Measurements from ENCODE around the gene MYCBP2. TPM values are rescaled to one million over a fixed set of nuclear protein-coding genes. Genes with fewer than 3 reads are reported as not detected.

Gene MYCBP2
- total and polyA plus RNA-seq, 4 donors, result 12.1 to 86.4 (median 30.0) TPM

DNA sequence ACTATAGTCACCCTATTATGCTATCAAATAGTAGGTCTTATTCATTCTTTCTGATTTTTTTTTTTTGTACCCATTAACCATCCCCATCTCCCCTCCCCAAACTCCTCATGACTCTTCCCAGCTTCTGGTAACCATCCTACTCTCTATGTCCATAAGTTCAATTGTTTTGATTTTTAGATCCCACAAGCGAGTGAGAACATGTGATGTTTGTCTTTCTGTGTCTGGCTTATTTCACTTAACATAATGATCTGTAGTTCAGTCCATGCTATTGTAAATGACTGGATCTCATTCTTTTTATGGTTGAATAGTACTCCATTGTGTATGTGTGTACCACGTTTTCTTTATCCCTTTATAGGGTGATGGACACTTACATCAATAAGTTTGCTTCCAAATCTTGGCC is 4.5 kb upstream of the MYCBP2 start:
- WGBS, result 95% methylated on average over 2 of the region's 2 CpGs
- Histone ChIP-seq H3K9ac (ENCODE audit: low read depth in 1 of 2, low read length in 2 of 2) (no peak overlapping the region), H3K27me3 (ENCODE audit: control insufficient read depth in 4 of 4, insufficient read depth in 4 of 4, low read length in 3 of 4) (no peaks in the 10 kb centered on the region), H3K4me1 (ENCODE audit: control insufficient read depth in 4 of 4, insufficient read depth in 4 of 4, low read length in 3 of 4) (peaks cover 0 to 24% (median 22%) of the 10 kb centered on the region in 4 donors), H3K4me3 (ENCODE audit: low read depth in 1 of 3, low read length in 3 of 3) (no peak overlapping the region), H3K36me3 (ENCODE audit: control insufficient read depth in 4 of 4, insufficient read depth in 3 of 4, low read depth in 1 of 4, low read length in 3 of 4) (no peaks in the 10 kb centered on the region), H3K27ac (ENCODE audit: low read depth in 1 of 2, low read length in 2 of 2) (no peak overlapping the region), H3K9me3 (ENCODE audit: control insufficient read depth in 4 of 4, low read length in 3 of 4) (no peaks in the 10 kb centered on the region)
- DNase-seq (ENCODE audit: low spot score), result no peak
- TF ChIP-seq NR2F2 (IDR thresholded peaks at IDR 0.05) (no peak), HNF4G (IDR thresholded peaks at IDR 0.05) (no peak), SP1 (IDR thresholded peaks at IDR 0.05) (no peak), JUND (IDR thresholded peaks at IDR 0.05) (no peak), RXRA (IDR thresholded peaks at IDR 0.05) (no peak), FOXA1 (IDR thresholded peaks at IDR 0.05) (no peak), FOXA2 (IDR thresholded peaks at IDR 0.05) (no peak), YY1 (IDR thresholded peaks at IDR 0.05) (no peak), HNF4A (conservative IDR thresholded peaks at IDR 0.05) (no peak), RAD21 (IDR thresholded peaks at IDR 0.05) (no peak), GABPA (IDR thresholded peaks at IDR 0.05 in 1 of 2, conservative IDR thresholded peaks at IDR 0.05 in 1 of 2) (no peak), EGR1 (IDR thresholded peaks at IDR 0.05; ENCODE audit: low read depth in 2 of 2) (no peak), TAF1 (conservative IDR thresholded peaks at IDR 0.05) (no peak)
- TF ChIP-seq, protein P1, sequence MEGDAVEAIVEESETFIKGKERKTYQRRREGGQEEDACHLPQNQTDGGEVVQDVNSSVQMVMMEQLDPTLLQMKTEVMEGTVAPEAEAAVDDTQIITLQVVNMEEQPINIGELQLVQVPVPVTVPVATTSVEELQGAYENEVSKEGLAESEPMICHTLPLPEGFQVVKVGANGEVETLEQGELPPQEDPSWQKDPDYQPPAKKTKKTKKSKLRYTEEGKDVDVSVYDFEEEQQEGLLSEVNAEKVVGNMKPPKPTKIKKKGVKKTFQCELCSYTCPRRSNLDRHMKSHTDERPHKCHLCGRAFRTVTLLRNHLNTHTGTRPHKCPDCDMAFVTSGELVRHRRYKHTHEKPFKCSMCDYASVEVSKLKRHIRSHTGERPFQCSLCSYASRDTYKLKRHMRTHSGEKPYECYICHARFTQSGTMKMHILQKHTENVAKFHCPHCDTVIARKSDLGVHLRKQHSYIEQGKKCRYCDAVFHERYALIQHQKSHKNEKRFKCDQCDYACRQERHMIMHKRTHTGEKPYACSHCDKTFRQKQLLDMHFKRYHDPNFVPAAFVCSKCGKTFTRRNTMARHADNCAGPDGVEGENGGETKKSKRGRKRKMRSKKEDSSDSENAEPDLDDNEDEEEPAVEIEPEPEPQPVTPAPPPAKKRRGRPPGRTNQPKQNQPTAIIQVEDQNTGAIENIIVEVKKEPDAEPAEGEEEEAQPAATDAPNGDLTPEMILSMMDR (IDR thresholded peaks at IDR 0.05; ENCODE audit: low read depth, low read length, missing input control), result no peak
- TF ChIP-seq, protein P2, sequence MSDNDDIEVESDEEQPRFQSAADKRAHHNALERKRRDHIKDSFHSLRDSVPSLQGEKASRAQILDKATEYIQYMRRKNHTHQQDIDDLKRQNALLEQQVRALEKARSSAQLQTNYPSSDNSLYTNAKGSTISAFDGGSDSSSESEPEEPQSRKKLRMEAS (IDR thresholded peaks at IDR 0.05), result no peak
- TF ChIP-seq, protein P3, sequence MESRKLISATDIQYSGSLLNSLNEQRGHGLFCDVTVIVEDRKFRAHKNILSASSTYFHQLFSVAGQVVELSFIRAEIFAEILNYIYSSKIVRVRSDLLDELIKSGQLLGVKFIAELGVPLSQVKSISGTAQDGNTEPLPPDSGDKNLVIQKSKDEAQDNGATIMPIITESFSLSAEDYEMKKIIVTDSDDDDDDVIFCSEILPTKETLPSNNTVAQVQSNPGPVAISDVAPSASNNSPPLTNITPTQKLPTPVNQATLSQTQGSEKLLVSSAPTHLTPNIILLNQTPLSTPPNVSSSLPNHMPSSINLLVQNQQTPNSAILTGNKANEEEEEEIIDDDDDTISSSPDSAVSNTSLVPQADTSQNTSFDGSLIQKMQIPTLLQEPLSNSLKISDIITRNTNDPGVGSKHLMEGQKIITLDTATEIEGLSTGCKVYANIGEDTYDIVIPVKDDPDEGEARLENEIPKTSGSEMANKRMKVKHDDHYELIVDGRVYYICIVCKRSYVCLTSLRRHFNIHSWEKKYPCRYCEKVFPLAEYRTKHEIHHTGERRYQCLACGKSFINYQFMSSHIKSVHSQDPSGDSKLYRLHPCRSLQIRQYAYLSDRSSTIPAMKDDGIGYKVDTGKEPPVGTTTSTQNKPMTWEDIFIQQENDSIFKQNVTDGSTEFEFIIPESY (IDR thresholded peaks at IDR 0.05), result no peak
- TF ChIP-seq, protein P4, sequence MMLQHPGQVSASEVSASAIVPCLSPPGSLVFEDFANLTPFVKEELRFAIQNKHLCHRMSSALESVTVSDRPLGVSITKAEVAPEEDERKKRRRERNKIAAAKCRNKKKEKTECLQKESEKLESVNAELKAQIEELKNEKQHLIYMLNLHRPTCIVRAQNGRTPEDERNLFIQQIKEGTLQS (IDR thresholded peaks at IDR 0.05), result no peak
- TF ChIP-seq, protein P5, sequence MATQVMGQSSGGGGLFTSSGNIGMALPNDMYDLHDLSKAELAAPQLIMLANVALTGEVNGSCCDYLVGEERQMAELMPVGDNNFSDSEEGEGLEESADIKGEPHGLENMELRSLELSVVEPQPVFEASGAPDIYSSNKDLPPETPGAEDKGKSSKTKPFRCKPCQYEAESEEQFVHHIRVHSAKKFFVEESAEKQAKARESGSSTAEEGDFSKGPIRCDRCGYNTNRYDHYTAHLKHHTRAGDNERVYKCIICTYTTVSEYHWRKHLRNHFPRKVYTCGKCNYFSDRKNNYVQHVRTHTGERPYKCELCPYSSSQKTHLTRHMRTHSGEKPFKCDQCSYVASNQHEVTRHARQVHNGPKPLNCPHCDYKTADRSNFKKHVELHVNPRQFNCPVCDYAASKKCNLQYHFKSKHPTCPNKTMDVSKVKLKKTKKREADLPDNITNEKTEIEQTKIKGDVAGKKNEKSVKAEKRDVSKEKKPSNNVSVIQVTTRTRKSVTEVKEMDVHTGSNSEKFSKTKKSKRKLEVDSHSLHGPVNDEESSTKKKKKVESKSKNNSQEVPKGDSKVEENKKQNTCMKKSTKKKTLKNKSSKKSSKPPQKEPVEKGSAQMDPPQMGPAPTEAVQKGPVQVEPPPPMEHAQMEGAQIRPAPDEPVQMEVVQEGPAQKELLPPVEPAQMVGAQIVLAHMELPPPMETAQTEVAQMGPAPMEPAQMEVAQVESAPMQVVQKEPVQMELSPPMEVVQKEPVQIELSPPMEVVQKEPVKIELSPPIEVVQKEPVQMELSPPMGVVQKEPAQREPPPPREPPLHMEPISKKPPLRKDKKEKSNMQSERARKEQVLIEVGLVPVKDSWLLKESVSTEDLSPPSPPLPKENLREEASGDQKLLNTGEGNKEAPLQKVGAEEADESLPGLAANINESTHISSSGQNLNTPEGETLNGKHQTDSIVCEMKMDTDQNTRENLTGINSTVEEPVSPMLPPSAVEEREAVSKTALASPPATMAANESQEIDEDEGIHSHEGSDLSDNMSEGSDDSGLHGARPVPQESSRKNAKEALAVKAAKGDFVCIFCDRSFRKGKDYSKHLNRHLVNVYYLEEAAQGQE (IDR thresholded peaks at IDR 0.05), result no peak

Data from liver (tissue), 9 donors.